Osteoblast (primary cell): ENCODE data around the gene ENOX2. TPM values are rescaled to one million over a fixed set of nuclear protein-coding genes. Genes with fewer than 3 reads are reported as not detected.

ENCODE experiments used
- DNase-seq: peaks from one replicate; pipeline ENCODE4 v3.0.0; 2011; ENCODE audit warnings: low spot score, mixed read lengths; ENCODE audit not compliant: insufficient read length; ENCODE audit errors: missing footprints
- H2AFZ ChIP-seq: 2 replicates; pipeline ENCODE4 v1.6.0; 2011; ENCODE audit warnings: mild to moderate bottlenecking, low read length
- H3K27ac ChIP-seq: 2 replicates; pipeline ENCODE4 v1.5.1; 2011; ENCODE audit warnings: mild to moderate bottlenecking, low read depth, low read length, moderate library complexity
- H3K27me3 ChIP-seq: 2 replicates; pipeline ENCODE4 v1.6.0; 2012; ENCODE audit warnings: mild to moderate bottlenecking, control low read depth, inconsistent platforms, low read length, moderate library complexity; ENCODE audit not compliant: insufficient read depth
- H3K36me3 ChIP-seq: 2 replicates; pipeline ENCODE4 v1.5.1; 2011; ENCODE audit warnings: mild to moderate bottlenecking, low read length, control low read depth, moderate library complexity; ENCODE audit not compliant: insufficient read depth
- H3K4me1 ChIP-seq: 2 replicates; pipeline ENCODE4 v1.5.1; 2011; ENCODE audit warnings: mild to moderate bottlenecking, low read length, control low read depth, moderate library complexity; ENCODE audit not compliant: insufficient read depth
- H3K4me2 ChIP-seq: 2 replicates; pipeline ENCODE4 v1.6.0; 2011; ENCODE audit warnings: mild to moderate bottlenecking, low read length; ENCODE audit not compliant: insufficient read depth
- H3K4me3 ChIP-seq: fragments of 200-600 bp; sonication (generic); 3 replicates; pipeline ENCODE4 v1.5.1; 2012; ENCODE audit warnings: mild to moderate bottlenecking, low read length, inconsistent platforms; ENCODE audit not compliant: insufficient read depth
- H3K79me2 ChIP-seq: 2 replicates; pipeline ENCODE4 v1.6.0; 2012; ENCODE audit warnings: mild to moderate bottlenecking, low read length, control low read depth, inconsistent platforms; ENCODE audit not compliant: insufficient read depth
- H3K9me3 ChIP-seq: 2 replicates; pipeline ENCODE4 v1.5.1; 2011; ENCODE audit warnings: low read depth, low read length, control low read depth
- H4K20me1 ChIP-seq: 2 replicates; pipeline ENCODE4 v1.6.0; 2012; ENCODE audit warnings: mild to moderate bottlenecking, low read length, control low read depth; ENCODE audit not compliant: insufficient read depth
- CTCF ChIP-seq: IDR thresholded peaks from 2 replicates; pipeline ENCODE4 v1.5.1; 2011; ENCODE audit warnings: mild to moderate bottlenecking, low read depth, low read length, moderate library complexity; ENCODE audit errors: extremely low read depth
- total RNA-seq: library from RNA; depleted of rRNA; stranded (reverse); fragments of >200 nt; gene quantifications from 2 replicates; pipeline ENCODE4 v1.2.3, GENCODE V29; 2012

ENOX2 gene
- total RNA-seq, 1 donor, result 8.0 TPM

- Histone ChIP-seq H3K79me2 (no peaks in the 10 kb centered on the region), H3K4me2 (no peak overlapping the region), H3K36me3 (no peaks in the 10 kb centered on the region), H3K27ac (no peak overlapping the region), H3K27me3 (peaks cover under 1% of the 10 kb centered on the region), H2AFZ (no peak overlapping the region), H3K4me1 (peaks cover 2% of the 10 kb centered on the region), H3K4me3 (no peak overlapping the region), H3K9me3 (no peaks in the 10 kb centered on the region), H4K20me1 (no peaks in the 10 kb centered on the region)
- no peak for TF ChIP-seq CTCF
- no peak for DNase-seq
These were observed 161.4 kb downstream of the ENOX2 start for GRCh38 chrX:130741584-130741983.

GRCh38 chrX:130741151-130741550, 161.9 kb downstream of the ENOX2 start:
- Histone ChIP-seq H3K79me2 (no peaks in the 10 kb centered on the region), H3K27ac (no peak overlapping the region), H3K9me3 (no peaks in the 10 kb centered on the region), H4K20me1 (no peaks in the 10 kb centered on the region), H3K4me1 (no peaks in the 10 kb centered on the region), H2AFZ (no peak overlapping the region), H3K4me2 (no peak overlapping the region), H3K27me3 (peaks cover 2% of the 10 kb centered on the region), H3K36me3 (no peaks in the 10 kb centered on the region), H3K4me3 (no peak overlapping the region)
- DNase-seq, result no peak
- TF ChIP-seq CTCF, result no peak

- Histone ChIP-seq H3K9me3 (no peaks in the 10 kb centered on the region), H3K4me1 (no peaks in the 10 kb centered on the region), H3K27me3 (peaks cover 2% of the 10 kb centered on the region), H3K4me3 (no peak overlapping the region), H3K79me2 (no peaks in the 10 kb centered on the region), H3K27ac (no peak overlapping the region), H3K4me2 (no peak overlapping the region), H4K20me1 (no peaks in the 10 kb centered on the region), H3K36me3 (no peaks in the 10 kb centered on the region), H2AFZ (no peak overlapping the region)
- TF ChIP-seq CTCF, result no peak
- no peak for DNase-seq
These were observed 164.3 kb downstream of the ENOX2 start for GRCh38 chrX:130738638-130739195.

GRCh38 chrX:130734713-130735112, 168.3 kb downstream of the ENOX2 start:
- Histone ChIP-seq H3K27ac (no peak overlapping the region), H3K4me1 (no peaks in the 10 kb centered on the region), H3K27me3 (peaks cover 2% of the 10 kb centered on the region), H3K36me3 (no peaks in the 10 kb centered on the region), H3K4me3 (no peak overlapping the region), H3K4me2 (no peak overlapping the region), H3K9me3 (no peaks in the 10 kb centered on the region), H3K79me2 (no peaks in the 10 kb centered on the region), H4K20me1 (no peaks in the 10 kb centered on the region), H2AFZ (no peak overlapping the region)
- no peak for TF ChIP-seq CTCF
- no peak for DNase-seq
